HG03432 (cell line): ENCODE data around the gene ARHGAP25.

Experiments
- ATAC-seq: cut with Tn5 transposase; IDR thresholded peaks from one replicate; pipeline ENCODE4 v1.9.1; 2021; ENCODE audit warnings: mild to moderate bottlenecking, moderate library complexity; ENCODE audit not compliant: unreplicated experiment

Gene ARHGAP25

DNA sequence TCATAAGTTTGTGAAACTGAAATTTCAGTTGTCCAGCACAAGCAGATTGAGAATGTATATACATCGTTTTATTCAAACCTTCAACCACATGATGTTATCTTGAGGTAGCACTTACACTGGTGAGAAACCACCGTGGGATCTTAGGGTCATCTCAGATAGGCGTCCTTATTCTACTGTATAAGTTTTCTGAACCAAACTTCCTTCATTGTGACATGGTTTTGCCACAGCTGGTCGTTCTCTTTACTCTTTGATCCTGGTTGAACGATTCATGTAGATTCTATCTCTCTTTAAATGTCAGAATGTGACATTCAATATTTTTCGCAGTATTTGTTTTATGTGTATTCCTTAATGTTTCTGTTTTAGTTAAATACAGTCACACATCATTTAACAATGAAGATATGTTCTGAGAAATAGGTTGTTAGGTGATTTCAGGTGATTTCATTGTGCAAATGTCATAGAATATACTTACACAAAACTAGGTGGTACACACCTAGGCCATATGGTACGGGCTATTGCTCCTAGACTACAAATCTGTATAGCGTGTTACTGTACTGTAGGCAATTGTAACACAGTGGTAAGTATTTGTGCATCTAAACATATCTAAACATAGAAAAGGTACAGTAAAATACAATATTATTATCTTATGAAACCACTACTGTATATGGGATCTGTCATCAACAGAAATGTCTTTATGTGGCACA, 17.9 kb upstream of the ARHGAP25 start:
- no peak for ATAC-seq

DNA sequence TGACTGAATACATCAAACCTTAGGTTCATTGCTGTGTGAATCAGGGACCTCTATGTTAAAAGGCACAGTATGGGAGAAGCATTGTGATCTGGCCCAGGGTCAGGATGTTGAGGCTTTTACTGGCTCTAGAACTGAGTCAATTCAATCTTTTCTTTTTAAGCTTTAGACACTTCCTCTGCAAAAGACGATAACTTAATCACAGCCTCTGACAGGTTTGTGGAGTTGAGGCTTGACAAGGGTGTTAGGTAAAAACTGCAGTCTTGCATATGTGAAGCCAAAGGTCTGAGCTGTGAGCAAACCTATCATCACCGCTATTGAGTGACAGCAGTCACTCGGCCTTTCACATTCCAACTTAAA, 17.3 kb upstream of the ARHGAP25 start:
- ATAC-seq = peak; percentile 41

DNA sequence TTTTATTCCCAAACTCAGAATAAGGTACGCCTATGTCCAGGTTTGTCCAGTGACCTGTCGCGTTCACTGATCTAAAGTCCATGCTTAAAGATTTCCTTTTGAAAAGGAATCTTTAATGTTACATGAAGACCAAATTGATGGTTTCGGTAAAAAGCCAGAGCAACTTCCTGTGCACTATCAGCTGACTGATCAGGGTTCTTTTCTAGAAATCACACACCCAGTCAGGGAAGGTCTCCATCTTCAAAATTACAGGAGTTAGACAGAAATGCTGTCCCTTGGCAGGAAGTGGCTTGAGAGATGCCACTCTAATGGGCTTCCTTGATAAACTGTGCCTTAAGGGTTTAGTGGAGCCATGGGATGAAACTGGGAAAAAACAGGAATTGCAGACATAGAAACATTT, 14.7 kb upstream of the ARHGAP25 start:
- no peak for ATAC-seq

DNA sequence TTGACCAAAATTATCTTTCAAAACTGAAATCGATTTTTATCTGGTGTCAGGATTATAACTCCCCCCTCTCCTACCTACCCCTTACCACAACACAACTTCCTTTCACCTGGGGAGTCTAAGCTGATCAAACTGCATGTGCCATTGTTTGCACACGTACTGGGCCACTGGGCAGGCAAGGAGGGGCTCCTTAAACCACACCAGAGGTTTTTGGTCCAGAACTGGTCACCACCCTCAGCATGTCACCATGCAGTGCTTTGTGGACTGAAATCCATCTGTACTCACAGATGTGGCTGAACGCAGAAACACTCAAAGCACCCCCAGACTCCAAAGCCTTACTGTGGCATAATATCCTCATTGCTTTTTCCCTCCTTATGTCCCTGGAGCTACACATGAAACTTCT, 13.9 kb upstream of the ARHGAP25 start:
- no peak for ATAC-seq

DNA sequence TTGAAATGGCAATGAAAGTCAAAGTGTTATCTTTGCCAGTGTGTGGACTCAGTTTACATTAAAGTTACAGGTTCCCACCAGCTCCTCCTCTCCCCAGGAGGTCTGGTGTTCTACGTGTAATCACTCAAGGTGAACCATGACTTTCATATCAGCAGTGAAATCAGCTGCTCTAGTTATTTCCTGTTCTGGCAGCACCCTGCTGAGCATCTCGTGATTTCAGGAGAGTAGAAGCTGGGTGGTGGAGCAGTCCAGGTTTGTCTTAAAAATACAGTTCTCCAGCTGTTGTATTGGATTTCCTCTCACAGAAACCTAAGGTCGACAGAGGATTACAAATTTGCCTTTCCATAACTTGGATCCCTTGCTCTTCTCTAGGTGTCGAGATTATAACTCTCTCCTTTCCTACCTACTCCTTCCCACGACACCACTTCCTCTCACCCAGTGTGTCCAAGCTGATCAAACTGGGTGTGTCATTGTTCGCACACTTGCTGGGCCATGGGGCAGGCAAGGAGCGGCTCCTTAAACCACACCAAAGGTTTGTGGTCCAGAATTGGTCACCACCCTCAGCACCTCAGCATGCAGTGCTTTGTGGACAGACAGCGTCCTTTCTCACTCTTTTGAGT, 13.0 kb upstream of the ARHGAP25 start:
- ATAC-seq = peak; percentile 77

DNA sequence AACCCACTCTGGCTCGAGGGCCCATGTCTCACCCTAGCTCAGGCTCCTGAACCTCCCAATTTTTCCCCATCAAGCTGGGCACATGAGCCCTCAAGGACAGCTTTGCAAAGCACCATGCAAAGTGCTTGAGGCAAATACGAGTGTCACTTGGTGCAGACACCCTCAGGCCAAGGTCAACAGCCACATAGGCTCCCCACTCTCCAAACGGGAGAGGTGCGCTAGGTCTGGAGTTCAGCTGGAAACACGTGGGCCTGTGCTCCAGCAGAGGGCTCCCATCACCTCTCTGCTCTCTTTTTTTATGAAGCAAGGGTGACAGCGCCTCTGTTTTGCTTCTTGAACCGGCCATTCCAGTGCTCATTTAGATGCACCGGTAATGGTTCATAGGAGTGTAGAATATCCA, 11.9 kb upstream of the ARHGAP25 start:
- ATAC-seq = no peak

DNA sequence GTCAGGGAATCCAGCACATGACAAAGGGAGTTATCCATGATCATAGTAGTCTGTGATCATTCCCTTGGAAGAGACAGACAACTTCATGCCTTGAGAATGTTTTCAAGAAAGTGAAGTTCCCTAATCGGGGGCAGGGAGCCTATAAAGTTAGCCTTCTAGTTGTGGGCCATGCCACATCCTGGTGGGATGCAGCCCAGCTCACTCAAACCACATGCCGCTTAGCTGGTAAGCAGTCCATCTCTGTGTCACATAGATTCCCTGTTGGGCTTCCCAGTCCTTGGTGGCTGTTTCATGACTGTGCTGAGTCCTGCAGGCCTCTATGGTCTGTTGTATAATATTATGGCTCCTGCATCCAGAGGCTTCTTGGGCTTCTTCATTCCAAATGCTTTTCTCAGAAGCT, 11.4 kb upstream of the ARHGAP25 start:
- ATAC-seq = no peak

DNA sequence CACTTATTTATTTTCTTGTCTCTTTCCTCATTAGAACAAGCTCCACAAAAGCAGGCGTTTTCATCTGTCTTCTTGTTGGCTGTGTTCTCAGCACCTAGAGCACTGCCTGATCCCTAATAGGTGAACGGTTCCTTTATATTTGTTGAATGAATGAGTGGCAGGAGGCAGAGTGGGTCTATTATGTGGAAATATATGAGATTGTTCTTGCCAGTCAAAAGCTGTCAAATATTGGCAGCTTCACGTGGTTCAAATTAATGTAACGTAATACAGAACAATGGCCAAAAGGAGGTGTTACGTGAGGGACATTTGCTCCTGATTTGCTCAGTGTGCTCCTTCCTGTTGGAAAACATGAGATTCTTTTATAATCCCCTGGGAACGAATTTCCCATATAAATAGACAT, 8.5 kb upstream of the ARHGAP25 start:
- no peak for ATAC-seq

DNA sequence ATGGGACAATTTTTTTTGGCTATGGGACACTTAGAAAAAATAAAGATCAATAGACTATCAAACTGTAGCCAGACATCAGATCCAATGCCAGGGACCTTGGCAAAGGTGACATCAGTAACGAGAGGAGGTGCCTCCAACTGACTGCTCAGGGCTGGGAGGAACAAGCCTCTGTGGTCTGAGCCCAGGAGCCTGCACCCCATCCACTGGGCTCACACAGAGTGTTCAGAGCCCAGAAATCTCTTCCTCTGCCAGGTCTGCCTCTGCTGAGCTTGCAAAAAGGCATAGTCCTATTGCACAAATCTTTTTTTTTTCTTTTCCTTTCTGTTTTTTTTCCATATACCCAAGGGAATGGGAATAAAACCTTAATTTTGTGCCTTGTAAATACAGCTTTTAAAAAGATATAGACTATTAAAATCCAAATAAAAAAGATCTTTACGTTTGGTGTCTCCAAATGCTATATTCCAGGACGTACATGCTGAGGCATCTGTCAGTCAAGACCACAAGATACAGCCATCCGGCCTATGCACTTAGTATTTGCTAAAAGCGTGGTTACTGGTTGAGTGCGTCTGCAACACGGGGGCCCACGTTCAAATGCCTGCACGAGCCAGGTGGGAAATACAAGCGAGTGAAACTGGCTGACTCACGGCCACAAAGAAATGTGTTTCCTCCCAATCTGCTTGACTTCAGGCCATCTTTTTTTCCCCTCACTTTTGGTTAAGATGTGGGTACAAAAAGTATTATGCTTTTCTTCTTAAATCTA, 7.8 kb upstream of the ARHGAP25 start:
- peak; percentile 98 for ATAC-seq

DNA sequence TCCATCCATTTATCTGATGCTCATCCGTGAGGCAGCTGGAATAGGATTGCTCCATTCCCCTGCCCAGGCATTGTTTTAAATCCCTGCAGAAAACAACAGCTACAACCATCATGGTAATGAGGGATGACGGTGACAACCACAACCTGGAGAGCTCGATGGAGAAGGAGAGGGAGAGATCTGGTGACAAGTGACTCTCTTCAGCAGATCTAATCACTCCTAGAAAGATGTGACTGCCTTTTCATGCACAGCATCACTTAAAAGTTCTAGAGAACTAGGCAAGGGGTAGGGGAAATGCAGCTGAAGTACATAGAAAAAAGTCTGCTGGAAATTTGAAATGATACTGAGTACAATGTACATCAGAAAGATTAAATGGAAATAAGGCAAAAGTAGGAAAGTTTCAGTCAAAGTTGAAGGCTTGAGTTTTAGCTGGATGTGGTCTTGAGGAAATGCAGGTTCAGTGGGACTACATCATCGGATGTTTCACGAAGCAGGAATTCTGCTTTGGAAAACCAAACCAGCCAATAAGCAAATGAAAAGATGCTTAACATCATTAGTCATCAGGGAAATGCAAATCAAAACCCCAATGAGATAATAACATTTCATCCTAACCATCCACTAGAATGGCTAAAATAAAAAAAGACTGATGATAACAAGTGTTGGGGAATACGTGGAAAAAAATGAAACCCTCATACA, 6.8 kb upstream of the ARHGAP25 start:
- ATAC-seq = no peak

DNA sequence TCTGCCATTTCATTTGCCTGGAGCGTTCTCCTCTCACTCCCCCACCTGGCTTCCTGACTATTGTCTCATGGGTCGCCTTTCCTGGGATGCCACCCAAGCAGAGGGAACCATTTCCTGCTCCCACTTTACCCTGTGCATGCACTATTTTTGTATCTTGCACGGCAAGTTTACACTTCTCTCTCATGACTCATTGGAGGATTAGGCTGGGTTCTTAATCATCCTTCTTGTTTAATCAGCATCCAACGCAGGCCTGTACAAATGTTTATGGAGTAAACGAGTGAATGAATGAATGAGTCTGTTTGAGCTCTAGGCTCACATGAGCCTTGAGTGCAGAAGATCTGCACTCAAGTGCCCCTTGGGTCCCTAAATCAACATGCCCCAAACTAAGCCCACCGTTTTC, 3.8 kb upstream of the ARHGAP25 start:
- ATAC-seq = no peak

DNA sequence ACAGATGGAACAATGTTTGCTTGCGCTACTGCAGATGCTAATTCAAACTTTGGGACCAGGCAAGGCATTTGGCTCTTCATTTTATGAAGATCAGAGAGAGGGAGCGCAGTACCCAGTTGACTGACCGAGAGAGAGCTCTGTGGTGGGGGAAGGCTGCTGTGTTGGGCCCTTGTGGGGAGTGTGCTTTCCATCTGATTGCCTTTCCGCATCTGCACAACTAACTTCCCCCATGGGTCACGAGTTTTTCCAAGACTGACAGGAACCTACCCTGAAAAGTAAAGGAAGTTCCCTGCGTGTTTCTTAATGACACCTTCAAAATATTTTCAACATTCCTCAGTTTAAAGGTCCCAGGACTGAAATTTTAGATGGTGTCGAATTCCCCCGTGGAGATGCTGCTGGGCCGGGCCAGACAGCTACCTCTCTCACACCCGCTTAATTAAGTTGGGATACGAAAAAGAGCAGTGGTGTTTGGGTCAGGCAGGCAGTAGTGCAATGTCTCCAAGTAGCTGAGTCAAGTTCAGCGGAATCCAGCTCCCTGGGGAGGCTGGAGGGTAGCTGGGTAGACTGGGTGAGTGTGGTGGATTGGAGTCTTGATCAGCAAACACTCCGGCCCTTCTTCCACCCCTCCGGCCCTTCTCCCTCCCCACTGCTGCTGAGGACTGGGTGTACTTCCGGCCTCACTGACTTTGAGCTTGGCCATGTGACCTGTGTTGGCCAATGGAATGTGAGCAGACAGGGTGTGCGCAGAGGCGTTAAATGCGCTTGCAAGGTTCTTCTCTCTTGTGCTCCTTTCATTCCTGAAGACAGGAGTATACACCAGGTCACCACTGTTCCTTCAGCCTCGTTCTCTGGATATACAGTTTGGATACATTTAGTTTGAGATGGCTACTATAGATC, 2.3 kb upstream of the ARHGAP25 start:
- no peak for ATAC-seq

DNA sequence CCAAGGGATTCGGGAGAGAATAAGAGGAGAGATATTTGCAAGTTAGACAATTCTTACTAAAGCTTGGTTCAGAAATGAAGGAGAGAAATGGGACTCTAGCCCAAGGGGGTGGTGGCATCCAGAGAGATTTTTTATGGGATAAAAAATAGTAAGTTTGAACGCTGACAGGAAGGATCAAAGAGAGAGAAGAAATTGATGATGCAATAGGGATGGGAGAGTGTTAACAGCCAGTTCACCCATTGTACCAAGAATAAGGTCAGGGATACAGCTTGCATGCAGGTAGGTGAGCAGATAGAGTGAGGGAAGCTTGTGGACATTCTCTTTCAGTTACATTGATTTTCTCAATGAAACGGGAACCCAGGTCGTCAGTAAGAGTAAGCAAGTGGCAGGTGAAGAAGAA, 1.2 kb upstream of the ARHGAP25 start:
- ATAC-seq = no peak

DNA sequence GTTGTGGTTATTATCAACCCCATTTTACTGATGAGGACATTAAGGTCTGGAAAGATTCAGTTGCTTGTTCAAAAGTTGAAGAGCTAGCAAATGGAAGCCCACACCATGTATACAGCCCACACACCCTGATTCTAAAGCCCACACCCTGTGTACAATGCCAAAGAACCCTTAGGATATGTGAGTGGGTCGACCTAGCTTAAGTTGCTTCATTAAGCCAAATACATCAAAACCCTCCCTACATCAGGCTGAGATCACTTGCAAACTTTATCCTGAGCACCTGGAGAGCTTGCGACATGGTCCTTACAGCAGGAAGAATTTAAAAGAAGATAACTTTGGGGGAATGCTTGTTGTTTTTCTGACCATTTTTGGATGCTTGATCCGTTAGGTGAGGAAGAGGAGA, 435 bp upstream of the ARHGAP25 start:
- ATAC-seq = no peak

DNA sequence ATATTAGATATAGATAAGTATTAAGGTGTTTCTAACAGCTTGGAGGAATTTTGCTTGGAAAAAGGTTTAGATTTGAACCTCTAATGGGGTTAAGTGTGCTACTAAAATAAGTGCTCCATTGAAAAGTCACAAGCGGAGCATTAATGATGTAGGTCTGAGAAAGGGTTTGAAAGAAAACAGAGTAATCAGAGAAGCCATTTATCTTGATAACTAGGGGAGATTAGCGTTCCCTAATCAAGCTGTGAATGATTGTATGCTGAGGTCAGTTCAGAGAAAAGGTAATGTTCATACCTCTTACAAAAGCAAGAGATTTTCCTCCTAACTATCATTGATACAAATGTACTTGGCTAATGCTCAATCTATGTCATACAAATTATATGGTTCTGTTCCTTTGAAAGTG, 1.5 kb downstream of the ARHGAP25 start:
- ATAC-seq = no peak

DNA sequence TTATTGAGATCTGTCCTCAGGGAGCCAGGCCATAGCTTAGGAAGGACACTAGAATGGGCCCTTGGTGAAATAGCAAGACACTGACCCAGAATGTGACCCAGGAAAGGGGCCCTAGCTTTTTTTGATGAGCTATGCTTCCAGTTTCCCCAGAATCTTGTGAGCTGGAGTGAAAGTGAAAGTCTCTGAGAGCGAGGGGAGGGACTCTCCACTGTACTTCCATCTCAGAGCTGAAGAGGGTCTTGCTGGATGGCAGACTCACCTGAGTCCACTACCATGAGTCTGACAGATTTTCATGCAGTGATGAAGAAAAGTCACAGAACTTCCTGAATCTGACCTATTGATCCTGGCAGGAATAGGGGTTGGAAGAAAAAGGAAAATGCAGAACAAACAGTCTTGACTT, 3.1 kb downstream of the ARHGAP25 start:
- peak; percentile 43 for ATAC-seq

DNA sequence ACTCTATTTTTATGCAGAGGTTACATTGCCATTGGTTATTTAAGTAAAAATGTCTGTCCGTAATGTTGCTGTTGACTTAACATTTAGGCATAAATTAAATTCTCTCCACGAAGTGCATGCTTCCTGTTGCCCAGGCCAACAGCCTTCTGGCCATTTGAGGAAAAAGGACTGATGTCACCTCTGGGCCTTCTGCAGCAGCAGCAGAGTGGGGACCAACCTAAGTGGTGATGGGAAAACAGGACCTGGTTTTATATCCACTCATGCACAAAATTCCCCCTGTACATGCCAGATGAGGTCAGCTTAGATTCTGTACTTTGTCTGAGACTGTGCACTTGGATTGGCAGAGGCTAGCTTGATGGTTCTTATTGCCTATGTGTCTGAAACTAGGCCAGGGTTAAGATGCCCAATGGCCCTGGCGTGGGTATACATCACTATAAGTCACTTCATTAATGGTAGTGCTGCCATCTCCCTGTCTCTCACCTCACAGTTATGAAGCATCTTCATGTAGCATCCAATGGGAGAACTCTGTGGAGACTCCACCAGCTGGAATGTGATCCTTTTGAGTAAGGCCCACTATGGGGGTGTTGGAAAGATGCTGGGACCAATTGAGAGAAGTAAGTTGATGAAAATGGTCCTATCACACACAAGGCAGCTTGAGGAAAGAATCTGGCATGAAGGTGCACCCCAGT, 4.4 kb downstream of the ARHGAP25 start:
- ATAC-seq = no peak

DNA sequence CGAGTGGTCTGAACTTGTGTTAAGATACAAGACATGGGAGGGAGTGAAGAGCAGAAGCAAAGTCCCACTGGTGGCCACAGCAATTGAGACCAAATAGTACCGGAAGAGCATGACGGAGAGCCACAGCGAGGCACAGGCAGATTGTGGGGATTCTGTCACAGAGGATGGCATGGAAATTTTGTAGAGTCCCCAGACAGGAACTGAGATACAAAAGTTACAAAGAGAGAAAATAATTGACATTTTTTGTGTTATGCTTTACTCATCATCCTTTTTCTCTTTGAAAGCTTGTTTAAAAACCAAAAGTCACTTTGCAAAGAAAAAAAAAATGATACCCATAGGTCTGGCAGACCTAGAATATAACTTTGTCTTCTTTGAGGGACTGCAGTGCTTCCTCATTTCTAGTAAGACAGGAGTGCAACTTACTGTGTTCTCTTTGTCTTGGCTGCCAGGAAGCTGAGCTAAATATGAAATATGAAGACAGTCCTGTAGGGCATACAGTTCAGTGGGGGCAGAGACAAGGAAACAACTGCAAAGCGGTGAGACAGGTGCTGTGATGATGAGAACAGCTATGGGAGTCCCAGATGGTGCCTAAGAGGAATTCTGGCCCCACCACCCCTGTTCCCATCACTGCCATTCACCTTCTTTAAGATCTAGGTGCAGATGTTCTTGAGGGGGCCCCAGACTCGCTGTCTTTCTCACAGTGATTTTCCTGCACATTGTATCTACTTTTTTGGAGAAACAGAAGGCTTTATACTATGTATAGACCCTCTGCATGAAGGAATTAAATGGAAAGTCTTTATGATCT, 5.2 kb downstream of the ARHGAP25 start:
- ATAC-seq = no peak

DNA sequence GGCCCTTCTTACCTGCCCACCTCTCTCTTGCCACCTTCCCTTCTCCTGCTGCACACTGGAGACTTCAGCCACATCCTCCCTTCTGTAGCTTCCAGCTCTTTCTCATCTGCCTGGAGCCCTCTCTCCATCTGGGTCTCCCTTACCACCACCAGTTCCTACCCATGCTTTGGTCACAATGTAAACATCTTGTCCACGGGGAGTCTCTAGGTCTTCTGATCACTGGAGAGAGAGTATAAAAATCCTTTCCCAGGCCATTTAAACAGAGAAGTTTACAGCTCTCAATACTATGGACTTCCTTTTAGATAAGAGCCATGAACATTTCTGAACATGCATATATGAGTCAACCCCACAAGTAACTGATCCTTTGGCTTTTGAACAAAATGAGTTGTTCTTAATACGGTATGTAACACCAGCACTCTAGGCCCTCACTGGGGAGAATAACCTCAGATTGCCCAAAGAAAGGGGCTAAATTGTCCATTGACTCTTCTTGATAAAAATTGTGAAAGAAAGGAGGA, 5.8 kb downstream of the ARHGAP25 start:
- ATAC-seq = no peak
